ENCODE results near the gene TK1.

Gene TK1

GRCh38 chr17:78226759-78227454 is 40.1 kb upstream of the TK1 start:
- H3K4me3 ChIP-seq (ENCODE audit: control insufficient read depth, low read depth, low read length), result no peak overlapping the region
- DNase-seq (ENCODE audit: low read depth), result no peak
- TF ChIP-seq, protein P1, sequence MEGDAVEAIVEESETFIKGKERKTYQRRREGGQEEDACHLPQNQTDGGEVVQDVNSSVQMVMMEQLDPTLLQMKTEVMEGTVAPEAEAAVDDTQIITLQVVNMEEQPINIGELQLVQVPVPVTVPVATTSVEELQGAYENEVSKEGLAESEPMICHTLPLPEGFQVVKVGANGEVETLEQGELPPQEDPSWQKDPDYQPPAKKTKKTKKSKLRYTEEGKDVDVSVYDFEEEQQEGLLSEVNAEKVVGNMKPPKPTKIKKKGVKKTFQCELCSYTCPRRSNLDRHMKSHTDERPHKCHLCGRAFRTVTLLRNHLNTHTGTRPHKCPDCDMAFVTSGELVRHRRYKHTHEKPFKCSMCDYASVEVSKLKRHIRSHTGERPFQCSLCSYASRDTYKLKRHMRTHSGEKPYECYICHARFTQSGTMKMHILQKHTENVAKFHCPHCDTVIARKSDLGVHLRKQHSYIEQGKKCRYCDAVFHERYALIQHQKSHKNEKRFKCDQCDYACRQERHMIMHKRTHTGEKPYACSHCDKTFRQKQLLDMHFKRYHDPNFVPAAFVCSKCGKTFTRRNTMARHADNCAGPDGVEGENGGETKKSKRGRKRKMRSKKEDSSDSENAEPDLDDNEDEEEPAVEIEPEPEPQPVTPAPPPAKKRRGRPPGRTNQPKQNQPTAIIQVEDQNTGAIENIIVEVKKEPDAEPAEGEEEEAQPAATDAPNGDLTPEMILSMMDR (IDR thresholded peaks at IDR 0.05; ENCODE audit: control insufficient read depth, insufficient read depth, low read depth, low read length, missing control alignments), result no peak

GRCh38 chr17:78226055-78226758 is 39.4 kb upstream of the TK1 start:
- TF ChIP-seq, protein P1 (IDR thresholded peaks at IDR 0.05; ENCODE audit: control insufficient read depth, insufficient read depth, low read depth, low read length, missing control alignments), result no peak
- no peak overlapping the region for H3K4me3 ChIP-seq (ENCODE audit: control insufficient read depth, low read depth, low read length)
- no peak for DNase-seq (ENCODE audit: low read depth)

GRCh38 chr17:78225088-78225865 is 38.4 kb upstream of the TK1 start:
- no peak overlapping the region for H3K4me3 ChIP-seq (ENCODE audit: control insufficient read depth, low read depth, low read length)
- TF ChIP-seq, protein P1 (IDR thresholded peaks at IDR 0.05; ENCODE audit: control insufficient read depth, insufficient read depth, low read depth, low read length, missing control alignments), result no peak
- DNase-seq (ENCODE audit: low read depth), result no peak

- H3K4me3 ChIP-seq (ENCODE audit: control insufficient read depth, low read depth, low read length), result no peak overlapping the region
- TF ChIP-seq, protein P1 (IDR thresholded peaks at IDR 0.05; ENCODE audit: control insufficient read depth, insufficient read depth, low read depth, low read length, missing control alignments), result no peak
- DNase-seq (ENCODE audit: low read depth), result no peak
These were observed 37.6 kb upstream of the TK1 start for GRCh38 chr17:78224231-78225087.

- no peak for DNase-seq (ENCODE audit: low read depth)
- TF ChIP-seq, protein P1 (IDR thresholded peaks at IDR 0.05; ENCODE audit: control insufficient read depth, insufficient read depth, low read depth, low read length, missing control alignments), result no peak
- no peak overlapping the region for H3K4me3 ChIP-seq (ENCODE audit: control insufficient read depth, low read depth, low read length)
These were observed 36.9 kb upstream of the TK1 start for GRCh38 chr17:78223765-78224164.

GRCh38 chr17:78223061-78223460 is 36.2 kb upstream of the TK1 start:
- TF ChIP-seq, protein P1 (IDR thresholded peaks at IDR 0.05; ENCODE audit: control insufficient read depth, insufficient read depth, low read depth, low read length, missing control alignments), result no peak
- H3K4me3 ChIP-seq (ENCODE audit: control insufficient read depth, low read depth, low read length), result no peak overlapping the region
- no peak for DNase-seq (ENCODE audit: low read depth)
